Activated naive CD8-positive, alpha-beta T cell treated with anti-CD3 and anti-CD28 coated beads, Interleukin-2, amount 10 ng/mL, durations not matched to agents 7 days and 5 days (primary cell): ENCODE data around the gene JAKMIP1. TPM values are rescaled to one million over a fixed set of nuclear protein-coding genes. Genes with fewer than 3 reads are reported as not detected.

Experiments used
- ATAC-seq: fragments of 150-1000 bp; cut with Tn5 transposase; one replicate; pipeline ENCODE4 v1.10.0; 2021; ENCODE audit warnings: low read depth, moderate library complexity
- POLR2A ChIA-PET: fragments of 350-600 bp; sonication (Branson Sonifier 250); formaldehyde crosslinking; loops from one replicate; lab custom pipeline; 2021; ENCODE audit warnings: antibody characterized with exemption; lab: Charles Lee
- DNase-seq: peaks from one replicate; pipeline ENCODE4 v3.0.0; 2021
- H3K27ac Mint-ChIP-seq: one replicate; pipeline ENCODE4 v1.8.0; 2022; ENCODE audit warnings: mild to moderate bottlenecking, mixed read lengths
- H3K27me3 Mint-ChIP-seq: one replicate; pipeline ENCODE4 v1.8.0; 2022; ENCODE audit warnings: mild to moderate bottlenecking, moderate library complexity, mixed read lengths
- H3K36me3 Mint-ChIP-seq: one replicate; pipeline ENCODE4 v1.8.0; 2021; ENCODE audit warnings: mild to moderate bottlenecking, mixed read lengths
- H3K4me1 Mint-ChIP-seq: one replicate; pipeline ENCODE4 v1.8.0; 2021; ENCODE audit warnings: mixed read lengths
- H3K4me3 Mint-ChIP-seq: one replicate; pipeline ENCODE4 v1.8.0; 2022; ENCODE audit warnings: mild to moderate bottlenecking, moderate library complexity, mixed read lengths
- H3K9me3 Mint-ChIP-seq: one replicate; pipeline ENCODE4 v1.8.0; 2021; ENCODE audit warnings: mixed read lengths
- total RNA-seq, 2 experiments: library from RNA; stranded (reverse); gene quantifications; one replicate each; pipeline ENCODE4 v1.2.3, GENCODE V29; 2021

Gene JAKMIP1
- total RNA-seq, 2 experiments from 2014 or later, result 5.3 to 5.9 TPM

- POLR2A ChIA-PET, result no interaction called here
- H3K36me3 Mint-ChIP-seq, result no peaks in the 10 kb centered on the region
- no peaks in the 10 kb centered on the region for H3K9me3 Mint-ChIP-seq
- no peak for DNase-seq
- no peak overlapping the region for H3K27ac Mint-ChIP-seq
- ATAC-seq, result no peak
- H3K4me1 Mint-ChIP-seq, result no peaks in the 10 kb centered on the region
- no peak overlapping the region for H3K4me3 Mint-ChIP-seq
- no peaks in the 10 kb centered on the region for H3K27me3 Mint-ChIP-seq
Observed at GRCh38 chr4:6031846-6032245, 168.5 kb downstream of the JAKMIP1 start.

DNA sequence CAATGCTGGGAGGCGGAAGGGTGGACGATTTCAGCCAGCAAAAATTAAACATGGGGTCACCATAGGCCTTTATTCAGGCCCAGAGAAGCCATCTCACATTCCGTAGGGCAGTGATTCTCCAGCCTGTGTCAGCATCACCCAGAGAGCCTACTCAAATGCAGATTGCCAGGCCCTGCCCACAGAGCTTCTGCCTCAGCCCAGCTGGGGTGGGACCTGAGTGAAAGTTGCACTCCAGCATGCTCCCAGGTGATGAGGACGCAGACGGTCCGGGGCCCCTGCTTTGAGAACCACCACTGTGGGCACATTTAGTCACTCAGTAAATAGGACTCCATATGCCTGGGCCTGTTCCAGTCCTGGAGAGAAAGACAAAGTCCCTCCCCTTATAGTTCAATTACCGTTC, 169.7 kb downstream of the JAKMIP1 start:
- POLR2A ChIA-PET, result no interaction called here
- Mint-ChIP-seq H3K27me3 (no peaks in the 10 kb centered on the region), H3K4me1 (no peaks in the 10 kb centered on the region), H3K27ac (no peak overlapping the region), H3K4me3 (no peak overlapping the region), H3K36me3 (no peaks in the 10 kb centered on the region), H3K9me3 (no peaks in the 10 kb centered on the region)
- DNase-seq (no peak), ATAC-seq (no peak)

- POLR2A ChIA-PET, result no interaction called here
- Mint-ChIP-seq H3K4me1 (no peaks in the 10 kb centered on the region), H3K4me3 (no peak overlapping the region), H3K27me3 (no peaks in the 10 kb centered on the region), H3K9me3 (no peaks in the 10 kb centered on the region), H3K27ac (no peak overlapping the region), H3K36me3 (no peaks in the 10 kb centered on the region)
- DNase-seq, result no peak
- ATAC-seq, result no peak
Observed at GRCh38 chr4:6029254-6029653, 171.1 kb downstream of the JAKMIP1 start.

GRCh38 chr4:6028168-6028567, 172.2 kb downstream of the JAKMIP1 start:
- Mint-ChIP-seq H3K9me3 (no peaks in the 10 kb centered on the region), H3K4me3 (no peak overlapping the region), H3K27me3 (no peaks in the 10 kb centered on the region), H3K36me3 (no peaks in the 10 kb centered on the region), H3K4me1 (no peaks in the 10 kb centered on the region), H3K27ac (no peak overlapping the region)
- DNase-seq, result no peak
- ATAC-seq, result no peak
- POLR2A ChIA-PET, result no interaction called here

GRCh38 chr4:6027392-6027791, 173.0 kb downstream of the JAKMIP1 start:
- Mint-ChIP-seq H3K27me3 (no peaks in the 10 kb centered on the region), H3K9me3 (no peaks in the 10 kb centered on the region), H3K4me1 (no peaks in the 10 kb centered on the region), H3K27ac (no peak overlapping the region), H3K4me3 (no peak overlapping the region), H3K36me3 (no peaks in the 10 kb centered on the region)
- DNase-seq, result no peak
- no peak for ATAC-seq
- POLR2A ChIA-PET, result no interaction called here

DNA sequence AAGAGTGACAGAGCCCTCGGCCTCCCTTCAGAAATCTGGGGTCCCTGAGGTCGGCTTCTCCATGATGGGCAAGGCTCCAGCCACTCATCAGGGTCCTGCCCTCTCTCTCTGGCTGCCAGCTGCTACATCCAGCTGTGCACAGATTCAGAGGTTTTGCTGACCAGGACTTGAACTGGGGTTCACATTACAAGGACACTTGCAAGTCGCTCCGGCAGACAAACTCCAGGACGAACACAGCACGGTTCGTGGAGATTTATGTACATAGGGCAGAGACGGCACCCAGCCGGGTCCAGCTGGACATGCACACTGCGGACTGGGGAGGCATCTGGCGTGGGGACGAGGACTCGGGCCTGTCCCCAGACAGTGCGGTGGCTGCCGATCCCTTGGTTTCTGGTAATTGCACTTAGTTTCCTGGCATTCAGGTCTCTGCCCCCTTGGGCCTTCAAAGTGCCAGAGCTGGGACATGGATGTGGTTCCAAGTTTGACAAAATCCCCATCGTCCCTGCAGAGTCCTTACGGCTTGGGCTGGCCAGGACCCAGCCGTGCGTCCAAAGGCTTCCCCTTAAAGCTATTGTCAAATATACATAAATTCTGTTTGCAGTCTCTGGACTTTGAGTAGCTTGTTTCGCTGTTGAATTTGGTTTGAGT, 175.9 kb downstream of the JAKMIP1 start:
- DNase-seq, result no peak
- Mint-ChIP-seq H3K27me3 (no peaks in the 10 kb centered on the region), H3K27ac (no peak overlapping the region), H3K36me3 (no peaks in the 10 kb centered on the region), H3K4me1 (no peaks in the 10 kb centered on the region), H3K9me3 (no peaks in the 10 kb centered on the region), H3K4me3 (no peak overlapping the region)
- POLR2A ChIA-PET, result no interaction called here
- no peak for ATAC-seq

DNA sequence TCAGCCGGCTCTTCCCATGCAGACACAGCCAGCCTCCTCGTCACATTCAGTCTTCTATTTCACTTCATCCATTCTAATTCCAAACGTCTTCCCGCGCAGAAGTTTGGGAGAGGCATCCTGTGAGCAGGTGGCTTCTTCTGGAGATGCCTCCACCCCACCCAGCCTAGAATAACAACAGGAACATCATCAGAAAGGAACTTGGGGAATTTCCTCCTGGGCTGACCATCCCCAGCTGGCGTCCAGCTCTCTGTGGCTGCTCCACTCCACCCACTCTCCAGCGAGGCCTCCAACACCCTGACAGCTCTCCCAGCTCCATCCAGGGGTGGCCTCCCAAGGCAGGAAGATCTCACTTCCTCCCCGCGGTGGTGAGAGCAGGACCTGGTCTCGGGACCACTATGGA, 176.6 kb downstream of the JAKMIP1 start:
- Mint-ChIP-seq H3K36me3 (no peaks in the 10 kb centered on the region), H3K4me3 (no peak overlapping the region)
- POLR2A ChIA-PET, result no interaction called here

DNA sequence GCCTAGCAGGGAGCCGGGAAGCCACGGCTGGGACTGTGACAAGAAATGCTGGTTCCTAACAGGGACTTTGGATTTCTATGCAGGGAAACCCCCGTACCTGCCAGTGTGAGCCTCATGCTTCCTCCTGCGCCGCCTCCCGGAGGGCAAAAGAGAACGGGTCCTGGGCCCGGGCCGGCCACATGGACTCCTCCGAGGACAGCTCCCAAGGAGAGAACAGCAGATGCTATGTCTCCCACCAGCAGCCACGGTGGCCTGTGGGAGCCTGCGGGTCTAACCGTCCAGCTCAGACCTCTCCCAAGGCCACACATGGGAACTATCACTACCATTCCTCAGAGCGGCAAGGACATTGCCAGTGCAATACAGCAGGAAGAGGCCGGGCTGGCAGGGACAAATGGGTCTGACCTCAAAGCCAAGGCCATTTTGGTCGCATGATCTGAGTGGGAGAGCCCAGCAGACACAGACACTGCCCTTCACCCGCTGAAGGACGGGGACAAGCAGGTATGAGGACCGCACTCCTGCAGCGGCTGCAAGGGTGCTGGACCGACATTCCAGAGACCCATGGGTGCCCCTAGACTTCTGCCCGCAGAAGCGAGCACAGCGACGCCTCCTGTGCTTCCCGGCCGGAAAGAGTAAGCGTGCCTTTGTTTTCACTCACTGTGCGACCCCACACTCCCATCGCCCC, 177.6 kb downstream of the JAKMIP1 start:
- H3K4me1 Mint-ChIP-seq, result no peaks in the 10 kb centered on the region
- ATAC-seq (no peak), DNase-seq (no peak)
- no peak overlapping the region for H3K27ac Mint-ChIP-seq
- no peaks in the 10 kb centered on the region for H3K9me3 Mint-ChIP-seq
- no peaks in the 10 kb centered on the region for H3K27me3 Mint-ChIP-seq
- no peak overlapping the region for H3K4me3 Mint-ChIP-seq
- POLR2A ChIA-PET, result no interaction called here
- no peaks in the 10 kb centered on the region for H3K36me3 Mint-ChIP-seq

More for the DNA sequence above, 176.6 kb downstream of the JAKMIP1 start:
- Mint-ChIP-seq H3K4me1 (no peaks in the 10 kb centered on the region), H3K27ac (no peak overlapping the region), H3K27me3 (no peaks in the 10 kb centered on the region), H3K9me3 (no peaks in the 10 kb centered on the region)
- no peak for DNase-seq
- no peak for ATAC-seq

DNA sequence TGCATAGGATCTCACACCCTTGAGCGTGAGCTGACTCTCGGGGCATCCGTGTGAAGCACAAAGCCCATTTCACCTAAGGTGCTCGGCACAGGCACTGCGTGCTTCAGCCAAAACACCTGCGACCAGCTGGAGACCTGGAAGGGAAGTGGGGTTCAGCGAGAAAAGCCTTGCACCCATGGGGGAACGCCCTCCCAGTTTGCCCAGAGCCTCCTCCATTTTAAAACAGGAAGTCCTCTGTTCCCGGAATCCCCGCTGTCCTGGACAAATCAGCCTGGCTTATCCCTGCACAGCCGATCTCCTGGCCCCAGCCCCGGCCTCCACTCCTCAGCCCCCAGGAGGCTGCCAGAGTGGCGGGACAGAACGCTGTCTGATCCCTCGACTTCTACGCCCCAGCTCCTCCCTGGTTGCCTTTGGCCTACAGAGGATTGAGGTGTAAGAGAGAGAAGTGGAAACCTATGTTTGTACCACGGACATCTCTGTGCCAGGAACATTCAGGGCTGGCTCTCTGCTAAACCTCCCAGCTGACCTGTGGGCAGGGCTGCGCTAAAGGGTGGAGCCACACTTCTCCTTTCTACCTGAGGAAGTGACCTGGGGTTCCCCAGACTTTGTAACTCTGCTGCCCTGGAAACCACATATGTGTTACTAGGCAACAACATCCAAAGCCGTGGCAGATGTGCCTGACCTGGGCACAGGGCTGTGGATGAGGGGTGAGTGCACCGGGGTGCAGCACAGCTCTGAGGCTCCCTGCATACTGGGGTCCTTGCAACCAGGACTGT, 178.3 kb downstream of the JAKMIP1 start:
- POLR2A ChIA-PET, result no interaction called here
- Mint-ChIP-seq H3K36me3 (no peaks in the 10 kb centered on the region), H3K4me3 (no peak overlapping the region), H3K9me3 (no peaks in the 10 kb centered on the region), H3K4me1 (no peaks in the 10 kb centered on the region), H3K27ac (no peak overlapping the region), H3K27me3 (no peaks in the 10 kb centered on the region)
- DNase-seq (no peak), ATAC-seq (no peak)

- ATAC-seq, result no peak
- POLR2A ChIA-PET, result no interaction called here
- H3K4me3 Mint-ChIP-seq, result no peak overlapping the region
Observed at GRCh38 chr4:6020613-6021012, 179.7 kb downstream of the JAKMIP1 start.

DNA sequence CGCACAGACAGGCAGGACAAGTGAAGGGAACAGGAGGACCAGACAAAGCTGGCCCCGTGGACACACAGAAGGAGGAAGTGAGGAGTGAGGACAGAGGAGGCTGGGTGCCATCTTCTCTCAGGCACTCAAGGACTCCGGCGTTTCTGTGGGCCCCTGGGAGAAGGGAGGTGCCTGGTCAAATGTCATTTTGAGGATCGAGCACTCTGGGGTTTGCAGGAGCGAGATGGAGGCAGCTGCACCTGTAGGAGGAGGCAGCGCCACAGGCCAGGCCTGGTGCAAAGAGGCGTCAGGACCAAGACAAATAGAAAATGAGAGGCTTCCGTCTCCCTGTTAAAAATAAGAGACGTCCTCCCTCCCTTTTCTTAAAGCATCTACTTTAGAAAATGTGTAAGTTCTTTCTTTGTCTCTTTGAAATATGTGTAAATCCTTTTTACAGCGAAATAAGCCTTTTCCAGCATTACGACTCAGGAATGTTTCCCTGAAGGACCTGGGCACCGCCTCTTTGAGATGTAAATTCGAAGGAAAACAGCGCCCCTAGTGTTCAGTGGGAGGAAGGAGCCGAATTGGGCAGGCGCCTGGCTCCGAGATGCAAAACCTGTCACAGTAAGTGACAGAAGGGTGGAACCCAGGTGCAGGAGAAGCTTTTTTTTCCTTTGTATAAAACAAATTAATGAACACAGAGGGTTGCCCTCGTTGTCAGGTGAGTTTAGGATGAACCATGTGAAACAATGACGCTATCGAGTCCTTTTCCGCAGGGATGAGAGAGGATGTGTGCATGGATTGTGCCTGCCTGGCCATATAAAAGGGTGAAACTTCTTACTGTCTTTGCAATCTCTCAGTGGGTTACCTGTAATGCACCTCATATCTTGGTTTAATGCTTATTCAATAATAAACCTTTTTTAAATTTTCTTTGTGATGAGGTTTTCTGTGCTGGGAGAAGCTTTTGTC, 180.8 kb downstream of the JAKMIP1 start:
- no peaks in the 10 kb centered on the region for H3K9me3 Mint-ChIP-seq
- POLR2A ChIA-PET, result no interaction called here
- ATAC-seq (no peak), DNase-seq (no peak)
- H3K4me1 Mint-ChIP-seq, result no peaks in the 10 kb centered on the region
- H3K27me3 Mint-ChIP-seq, result no peaks in the 10 kb centered on the region
- no peaks in the 10 kb centered on the region for H3K36me3 Mint-ChIP-seq
- no peak overlapping the region for H3K27ac Mint-ChIP-seq
- no peak overlapping the region for H3K4me3 Mint-ChIP-seq

More at GRCh38 chr4:6020613-6021012, 179.7 kb downstream of the JAKMIP1 start:
- H3K27ac Mint-ChIP-seq, result no peak overlapping the region
- no peaks in the 10 kb centered on the region for H3K4me1 Mint-ChIP-seq
- DNase-seq, result no peak
- no peaks in the 10 kb centered on the region for H3K27me3 Mint-ChIP-seq
- H3K36me3 Mint-ChIP-seq, result no peaks in the 10 kb centered on the region
- H3K9me3 Mint-ChIP-seq, result no peaks in the 10 kb centered on the region

GRCh38 chr4:6018331-6018730, 182.0 kb downstream of the JAKMIP1 start, which contains the start of gene C4orf50:
TSS of gene C4orf50 (minus strand) at chr4:6018431.
- H3K4me1 Mint-ChIP-seq, result no peaks in the 10 kb centered on the region
- POLR2A ChIA-PET, result no interaction called here
- no peaks in the 10 kb centered on the region for H3K27me3 Mint-ChIP-seq
- ATAC-seq (no peak), DNase-seq (no peak)
- H3K27ac Mint-ChIP-seq, result no peak within 1 kb of the TSS
- H3K9me3 Mint-ChIP-seq, result no peaks in the 10 kb centered on the region
- H3K4me3 Mint-ChIP-seq, result no peak within 1 kb of the TSS
- no peaks in the 10 kb centered on the region for H3K36me3 Mint-ChIP-seq

DNA sequence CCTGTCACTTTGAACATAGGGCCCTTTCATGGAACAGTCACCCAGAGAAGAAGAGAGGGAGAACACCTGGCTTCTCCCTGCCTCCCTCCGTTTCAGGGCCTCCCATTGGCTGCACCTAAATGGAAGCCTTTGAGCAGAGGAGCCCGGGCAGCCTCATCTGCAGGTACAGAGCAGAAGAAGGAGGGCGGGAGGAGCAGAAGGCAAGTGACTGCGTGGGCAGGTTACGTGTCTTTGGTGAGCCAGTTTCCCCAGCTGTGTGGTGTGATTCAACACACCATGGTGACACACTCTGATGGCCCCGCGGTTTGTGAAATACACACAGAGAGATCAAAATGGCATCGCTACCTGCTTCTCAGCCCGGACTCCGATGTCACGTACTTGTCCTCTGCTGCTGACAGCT, 182.5 kb downstream of the JAKMIP1 start:
- POLR2A ChIA-PET, result no interaction called here
- no peaks in the 10 kb centered on the region for H3K9me3 Mint-ChIP-seq
- no peak for ATAC-seq
- H3K36me3 Mint-ChIP-seq, result no peaks in the 10 kb centered on the region
- DNase-seq, result no peak
- H3K4me1 Mint-ChIP-seq, result no peaks in the 10 kb centered on the region
- no peak overlapping the region for H3K27ac Mint-ChIP-seq
- H3K27me3 Mint-ChIP-seq, result no peaks in the 10 kb centered on the region
- H3K4me3 Mint-ChIP-seq, result no peak overlapping the region
